GM19238 (cell line): ENCODE measurements around the gene RAB31.
"Not testable (repeated sequence)": the region's sequence is repeated elsewhere in the genome, so short reads cannot be mapped to it uniquely, and the experiment has no call there.

Experiments
- DNase-seq: peaks from one replicate; pipeline ENCODE4 v3.0.0; 2011; ENCODE audit warnings: low spot score; ENCODE audit not compliant: insufficient read length

The RAB31 gene

GRCh38 chr18:9835825-9836224 lies 127.7 kb downstream of the RAB31 start:
- DNase-seq, result no peak

GRCh38 chr18:9838144-9838877 lies 130.2 kb downstream of the RAB31 start:
- no peak for DNase-seq

- DNase-seq, result no peak
These were observed 131.1 kb downstream of the RAB31 start for GRCh38 chr18:9839211-9839610.

GRCh38 chr18:9839853-9840252 lies 131.8 kb downstream of the RAB31 start:
- DNase-seq, result no peak

GRCh38 chr18:9841752-9842151 lies 133.7 kb downstream of the RAB31 start:
- no peak for DNase-seq

GRCh38 chr18:9842448-9842847 lies 134.3 kb downstream of the RAB31 start:
- no peak for DNase-seq

- no peak for DNase-seq
These were observed 137.2 kb downstream of the RAB31 start for GRCh38 chr18:9845256-9845655.

GRCh38 chr18:9846162-9846925 lies 138.2 kb downstream of the RAB31 start:
- DNase-seq, result no peak

GRCh38 chr18:9848170-9848879 lies 140.2 kb downstream of the RAB31 start:
- DNase-seq, result no peak

GRCh38 chr18:9849407-9850283 lies 141.5 kb downstream of the RAB31 start:
- no peak for DNase-seq

- DNase-seq, result no peak
These were observed 142.2 kb downstream of the RAB31 start for GRCh38 chr18:9850309-9850708.

- DNase-seq, result no peak
These were observed 143.4 kb downstream of the RAB31 start for GRCh38 chr18:9851511-9851910.

- DNase-seq, result no peak
These were observed 144.4 kb downstream of the RAB31 start for GRCh38 chr18:9852266-9853081.

- DNase-seq, result no peak
These were observed 146.9 kb downstream of the RAB31 start for GRCh38 chr18:9854801-9855676.

GRCh38 chr18:9855681-9856080 lies 147.6 kb downstream of the RAB31 start:
- no peak for DNase-seq

GRCh38 chr18:9856092-9856491 lies 148.0 kb downstream of the RAB31 start:
- DNase-seq, result no peak

GRCh38 chr18:9857479-9857998 lies 149.4 kb downstream of the RAB31 start:
- not testable (repeated sequence) for DNase-seq

- no peak for DNase-seq
These were observed 150.5 kb downstream of the RAB31 start for GRCh38 chr18:9858642-9859041.

GRCh38 chr18:9859232-9859631 lies 151.1 kb downstream of the RAB31 start:
- no peak for DNase-seq
